ENCODE measurements around the gene SLC16A3. TPM values are rescaled to one million over a fixed set of nuclear protein-coding genes. Genes with fewer than 3 reads are reported as not detected.

SLC16A3 gene
- total and polyA plus RNA-seq, 10 of the 15 experiments (the other 5 are each of a cell fraction or from before 2014, with no cell fraction given): 0.10 to 46.5 (median 8.0) TPM

DNA sequence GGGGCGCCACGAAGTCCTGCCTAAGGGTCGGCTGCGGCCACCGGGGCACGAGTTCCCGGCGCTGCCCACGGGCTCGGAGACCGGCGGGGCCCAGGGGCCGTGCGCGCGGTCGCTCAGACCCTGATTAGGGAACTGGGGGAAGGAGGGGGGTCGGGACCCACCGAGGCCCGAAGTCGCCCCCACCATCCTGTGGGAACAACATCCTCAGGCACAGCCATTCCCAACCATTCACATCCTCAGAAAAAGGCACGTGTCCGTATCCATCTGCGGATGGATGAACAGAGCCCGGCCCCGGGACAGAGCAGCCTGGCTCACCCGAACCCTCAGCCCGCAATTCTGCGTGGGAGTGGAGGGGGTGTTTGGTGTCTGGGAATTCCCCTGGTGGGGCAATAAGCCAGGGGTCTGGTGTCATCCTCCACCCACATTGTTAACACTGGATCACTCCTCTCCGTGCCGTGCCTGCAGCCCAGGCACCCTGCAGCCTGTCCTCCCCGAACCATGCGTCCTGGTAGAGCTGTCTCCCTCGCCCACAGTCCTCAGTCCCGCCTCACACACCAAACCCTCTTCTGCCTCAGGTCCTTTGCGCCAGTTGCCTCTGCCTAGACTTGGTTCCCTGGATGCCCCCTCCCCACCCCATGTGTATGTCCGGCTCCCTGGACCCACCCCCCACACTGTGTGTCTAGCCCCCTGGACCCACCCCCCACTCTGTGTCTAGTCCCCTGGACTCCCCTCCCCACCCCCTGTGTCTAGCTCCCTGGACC, 15.4 kb upstream of the SLC16A3 start (continued):
- TF ChIP-seq, protein P1, sequence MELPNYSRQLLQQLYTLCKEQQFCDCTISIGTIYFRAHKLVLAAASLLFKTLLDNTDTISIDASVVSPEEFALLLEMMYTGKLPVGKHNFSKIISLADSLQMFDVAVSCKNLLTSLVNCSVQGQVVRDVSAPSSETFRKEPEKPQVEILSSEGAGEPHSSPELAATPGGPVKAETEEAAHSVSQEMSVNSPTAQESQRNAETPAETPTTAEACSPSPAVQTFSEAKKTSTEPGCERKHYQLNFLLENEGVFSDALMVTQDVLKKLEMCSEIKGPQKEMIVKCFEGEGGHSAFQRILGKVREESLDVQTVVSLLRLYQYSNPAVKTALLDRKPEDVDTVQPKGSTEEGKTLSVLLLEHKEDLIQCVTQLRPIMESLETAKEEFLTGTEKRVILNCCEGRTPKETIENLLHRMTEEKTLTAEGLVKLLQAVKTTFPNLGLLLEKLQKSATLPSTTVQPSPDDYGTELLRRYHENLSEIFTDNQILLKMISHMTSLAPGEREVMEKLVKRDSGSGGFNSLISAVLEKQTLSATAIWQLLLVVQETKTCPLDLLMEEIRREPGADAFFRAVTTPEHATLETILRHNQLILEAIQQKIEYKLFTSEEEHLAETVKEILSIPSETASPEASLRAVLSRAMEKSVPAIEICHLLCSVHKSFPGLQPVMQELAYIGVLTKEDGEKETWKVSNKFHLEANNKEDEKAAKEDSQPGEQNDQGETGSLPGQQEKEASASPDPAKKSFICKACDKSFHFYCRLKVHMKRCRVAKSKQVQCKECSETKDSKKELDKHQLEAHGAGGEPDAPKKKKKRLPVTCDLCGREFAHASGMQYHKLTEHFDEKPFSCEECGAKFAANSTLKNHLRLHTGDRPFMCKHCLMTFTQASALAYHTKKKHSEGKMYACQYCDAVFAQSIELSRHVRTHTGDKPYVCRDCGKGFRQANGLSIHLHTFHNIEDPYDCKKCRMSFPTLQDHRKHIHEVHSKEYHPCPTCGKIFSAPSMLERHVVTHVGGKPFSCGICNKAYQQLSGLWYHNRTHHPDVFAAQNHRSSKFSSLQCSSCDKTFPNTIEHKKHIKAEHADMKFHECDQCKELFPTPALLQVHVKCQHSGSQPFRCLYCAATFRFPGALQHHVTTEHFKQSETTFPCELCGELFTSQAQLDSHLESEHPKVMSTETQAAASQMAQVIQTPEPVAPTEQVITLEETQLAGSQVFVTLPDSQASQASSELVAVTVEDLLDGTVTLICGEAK (IDR thresholded peaks at IDR 0.05; ENCODE audit: borderline replicate concordance): no peak
- TF ChIP-seq CEBPB (IDR thresholded peaks at IDR 0.05; ENCODE audit: borderline replicate concordance in 1 of 2, low read depth in 2 of 2, low read length in 2 of 2): peak in 1 of 2 experiments; percentile 29; a peak in 1 of 4 replicates

- Histone ChIP-seq H3K4me2 (ENCODE audit: control insufficient read depth, insufficient read depth) (no peak overlapping the region), H3K27ac (ENCODE audit: control insufficient read depth, insufficient read depth) (no peak overlapping the region), H3K9ac (ENCODE audit: control insufficient read depth, insufficient read depth, low read length) (no peak overlapping the region), H3K79me2 (ENCODE audit: control insufficient read depth, insufficient read depth, low read length) (no peaks in the 10 kb centered on the region; the same call in 1 of the 2 replicates), H2AFZ (ENCODE audit: control insufficient read depth, low read depth, low read length) (no peak overlapping the region), H3K9me3 (replicated peaks; ENCODE audit: control insufficient read depth, insufficient read depth, low read length) (no peaks in the 10 kb centered on the region), H4K20me1 (ENCODE audit: control insufficient read depth, insufficient read depth) (no peaks in the 10 kb centered on the region), H3K27me3 (replicated peaks in 1 of 2; ENCODE audit: control insufficient read depth in 2 of 2, insufficient read depth in 2 of 2, low read length in 1 of 2) (no peaks in the 10 kb centered on the region), H3K4me3 (no peak overlapping the region), H3K4me1 (ENCODE audit: control insufficient read depth, insufficient read depth, low read length) (peaks cover 26% of the 10 kb centered on the region), H3K36me3 (ENCODE audit: control insufficient read depth in 2 of 2, insufficient read depth in 2 of 2, low read length in 1 of 2) (no peaks in the 10 kb centered on the region)
- ATAC-seq: no peak
- POLR2A ChIA-PET: interaction anchor here (1.9 kb wide), 1 partner anchor 16 kb away, joined by 10 read pairs; the partner anchor contains the start of gene SLC16A3
- BruUV-seq (replicated peaks): no TSS peak
- no peak for DNase-seq (ENCODE audit: low read depth, low spot score)
- RAD21 ChIA-PET (ENCODE audit: unreplicated experiment): interaction anchor here (1.1 to 2.4 kb wide), 2 partner anchors 8 to 84 kb away, joined by 3 to 5 read pairs; no protein-coding TSS in a partner anchor
- CTCF ChIA-PET: interaction anchor here (1.6 kb wide), 1 partner anchor 8 kb away, joined by 5 read pairs; no protein-coding TSS in a partner anchor
- 69% methylated on average over 11 of the region's 11 CpGs for WGBS (ENCODE audit: insufficient coverage, insufficient replicate concordance, low lambda C conversion rate, missing lambda C conversion rate)
- in situ Hi-C loops (cut with MboI) (no loop called here), intact Hi-C loops (cut with micrococcal nuclease; ENCODE audit: unreplicated experiment) (no loop called here)
- FAIRE-seq: no peak
- SMC1A ChIA-PET (ENCODE audit: uncharacterized antibody, unreplicated experiment): interaction anchor here (1.0 kb wide), 1 partner anchor 15 kb away, joined by 3 read pairs; the partner anchor contains the start of gene SLC16A3
- TF ChIP-seq CBX5 (IDR thresholded peaks at IDR 0.05; ENCODE audit: low read depth) (no peak), BHLHE40 (IDR thresholded peaks at IDR 0.05; ENCODE audit: borderline replicate concordance in 1 of 2, low read depth in 2 of 2, low read length in 1 of 2) (no peak), TAF1 (IDR thresholded peaks at IDR 0.05; ENCODE audit: borderline replicate concordance, low read depth, low read length) (no peak), ZSCAN29 (IDR thresholded peaks at IDR 0.05) (no peak), HDAC6 (IDR thresholded peaks at IDR 0.05; ENCODE audit: unreplicated experiment) (no peak), FOXM1 (IDR thresholded peaks at IDR 0.05; ENCODE audit: low read depth, low read length) (no peak), WRNIP1 (IDR thresholded peaks at IDR 0.05; ENCODE audit: borderline replicate concordance, low read depth, low read length) (no peak), BACH1 (IDR thresholded peaks at IDR 0.05; ENCODE audit: borderline replicate concordance) (no peak), TCF7 (IDR thresholded peaks at IDR 0.05; ENCODE audit: borderline replicate concordance) (no peak)
- TF ChIP-seq, protein P2, sequence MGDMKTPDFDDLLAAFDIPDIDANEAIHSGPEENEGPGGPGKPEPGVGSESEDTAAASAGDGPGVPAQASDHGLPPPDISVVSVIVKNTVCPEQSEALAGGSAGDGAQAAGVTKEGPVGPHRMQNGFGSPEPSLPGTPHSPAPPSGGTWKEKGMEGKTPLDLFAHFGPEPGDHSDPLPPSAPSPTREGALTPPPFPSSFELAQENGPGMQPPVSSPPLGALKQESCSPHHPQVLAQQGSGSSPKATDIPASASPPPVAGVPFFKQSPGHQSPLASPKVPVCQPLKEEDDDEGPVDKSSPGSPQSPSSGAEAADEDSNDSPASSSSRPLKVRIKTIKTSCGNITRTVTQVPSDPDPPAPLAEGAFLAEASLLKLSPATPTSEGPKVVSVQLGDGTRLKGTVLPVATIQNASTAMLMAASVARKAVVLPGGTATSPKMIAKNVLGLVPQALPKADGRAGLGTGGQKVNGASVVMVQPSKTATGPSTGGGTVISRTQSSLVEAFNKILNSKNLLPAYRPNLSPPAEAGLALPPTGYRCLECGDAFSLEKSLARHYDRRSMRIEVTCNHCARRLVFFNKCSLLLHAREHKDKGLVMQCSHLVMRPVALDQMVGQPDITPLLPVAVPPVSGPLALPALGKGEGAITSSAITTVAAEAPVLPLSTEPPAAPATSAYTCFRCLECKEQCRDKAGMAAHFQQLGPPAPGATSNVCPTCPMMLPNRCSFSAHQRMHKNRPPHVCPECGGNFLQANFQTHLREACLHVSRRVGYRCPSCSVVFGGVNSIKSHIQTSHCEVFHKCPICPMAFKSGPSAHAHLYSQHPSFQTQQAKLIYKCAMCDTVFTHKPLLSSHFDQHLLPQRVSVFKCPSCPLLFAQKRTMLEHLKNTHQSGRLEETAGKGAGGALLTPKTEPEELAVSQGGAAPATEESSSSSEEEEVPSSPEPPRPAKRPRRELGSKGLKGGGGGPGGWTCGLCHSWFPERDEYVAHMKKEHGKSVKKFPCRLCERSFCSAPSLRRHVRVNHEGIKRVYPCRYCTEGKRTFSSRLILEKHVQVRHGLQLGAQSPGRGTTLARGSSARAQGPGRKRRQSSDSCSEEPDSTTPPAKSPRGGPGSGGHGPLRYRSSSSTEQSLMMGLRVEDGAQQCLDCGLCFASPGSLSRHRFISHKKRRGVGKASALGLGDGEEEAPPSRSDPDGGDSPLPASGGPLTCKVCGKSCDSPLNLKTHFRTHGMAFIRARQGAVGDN (IDR thresholded peaks at IDR 0.05): no peak
Measured at GRCh38 chr17:82214012-82214628, 14.7 kb upstream of the SLC16A3 start.
